NCI-H526 (cell line): Measurements from ENCODE around the gene MAP2K3.

Experiments used
- DNase-seq, 2 experiments: peaks; one replicate each; lab custom pipeline; 2025; lab: John Stamatoyannopoulos, UW

MAP2K3 gene

GRCh38 chr17:21252796-21253645, 31.5 kb upstream of the MAP2K3 start, which contains the start of gene NATD1:
Gene NATD1, minus strand, starts transcription at chr17:21253410. Its CDS starts 146 bp downstream, at chr17:21253264.
- peak in 1 of 2 experiments; percentile 82 for DNase-seq

DNA sequence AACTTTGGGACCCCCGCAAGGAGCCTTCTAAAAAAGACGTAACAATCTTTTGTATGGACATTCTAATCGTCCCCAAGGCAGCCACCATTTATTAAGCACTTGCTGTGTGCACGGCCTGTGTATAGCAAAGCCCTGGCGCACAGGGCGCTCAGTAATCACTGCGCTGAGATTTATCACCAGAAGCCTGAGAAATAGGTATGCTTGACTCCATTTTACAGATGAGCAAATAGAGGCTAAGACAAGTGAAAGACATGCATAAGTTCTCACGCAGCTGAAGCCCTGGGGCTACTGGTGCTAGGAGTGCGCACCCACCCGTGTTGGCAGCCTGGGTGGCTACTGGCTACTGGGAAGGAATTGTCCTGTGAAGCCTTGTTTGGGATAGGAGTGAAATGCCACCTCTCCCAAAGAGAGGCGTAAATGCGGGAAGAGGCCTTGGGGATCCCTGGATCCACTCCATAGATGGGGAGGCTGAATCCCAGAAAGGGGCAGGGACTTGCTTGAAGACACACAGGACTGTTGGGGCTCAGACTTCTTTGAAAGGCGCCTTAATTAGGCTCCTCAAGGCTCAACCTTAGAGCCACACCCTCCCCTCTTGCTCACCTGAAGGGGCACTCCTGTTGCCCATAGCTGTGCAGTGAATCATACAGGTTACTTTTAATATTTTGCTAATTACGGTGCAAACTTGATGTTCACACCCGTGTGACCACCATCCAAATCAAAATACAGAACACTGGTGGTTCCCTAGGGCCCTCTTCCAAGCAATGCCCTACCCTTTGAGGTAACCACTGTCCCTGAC, 30.7 kb upstream of the MAP2K3 start:
- DNase-seq, result no peak

- DNase-seq, result no peak
Measured at GRCh38 chr17:21258593-21258992, 25.9 kb upstream of the MAP2K3 start.

DNA sequence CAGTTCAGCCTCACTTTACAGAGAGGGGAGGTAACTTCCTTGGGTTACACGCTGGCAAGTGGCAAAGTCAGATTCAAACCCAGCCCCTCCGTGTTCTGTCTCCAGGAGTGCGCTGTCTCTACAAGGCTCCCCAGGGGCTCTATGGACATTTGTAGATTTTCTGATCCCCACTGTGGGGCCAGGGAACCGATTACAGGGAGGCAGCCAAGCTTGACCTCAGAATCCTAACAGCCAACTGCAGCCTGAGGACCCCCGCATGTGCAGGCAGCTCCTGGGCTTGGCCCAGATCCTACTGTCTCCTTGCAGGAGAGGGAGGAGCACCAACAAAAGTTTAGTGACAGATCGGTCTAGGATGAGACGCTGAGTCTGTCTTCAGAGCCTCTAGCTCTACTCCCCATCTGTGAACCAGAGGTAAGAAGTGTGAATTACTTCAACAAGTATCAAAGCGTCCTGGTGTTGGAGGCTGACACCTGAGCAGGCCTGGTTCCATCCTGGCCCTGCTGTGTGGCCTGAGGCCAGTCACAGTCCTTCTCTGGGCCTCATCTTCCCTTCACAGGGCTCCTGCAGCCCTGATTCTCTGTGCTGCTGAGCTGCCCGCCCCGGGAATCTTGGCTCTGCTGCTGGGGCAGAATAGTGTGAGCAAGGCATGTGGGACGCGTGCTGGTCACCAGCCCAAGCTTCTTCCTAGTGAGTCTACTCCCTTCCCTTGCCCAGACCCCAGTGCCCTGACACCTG, 22.1 kb upstream of the MAP2K3 start:
- no peak for DNase-seq

GRCh38 chr17:21263376-21263775, 21.1 kb upstream of the MAP2K3 start:
- DNase-seq, result no peak

DNA sequence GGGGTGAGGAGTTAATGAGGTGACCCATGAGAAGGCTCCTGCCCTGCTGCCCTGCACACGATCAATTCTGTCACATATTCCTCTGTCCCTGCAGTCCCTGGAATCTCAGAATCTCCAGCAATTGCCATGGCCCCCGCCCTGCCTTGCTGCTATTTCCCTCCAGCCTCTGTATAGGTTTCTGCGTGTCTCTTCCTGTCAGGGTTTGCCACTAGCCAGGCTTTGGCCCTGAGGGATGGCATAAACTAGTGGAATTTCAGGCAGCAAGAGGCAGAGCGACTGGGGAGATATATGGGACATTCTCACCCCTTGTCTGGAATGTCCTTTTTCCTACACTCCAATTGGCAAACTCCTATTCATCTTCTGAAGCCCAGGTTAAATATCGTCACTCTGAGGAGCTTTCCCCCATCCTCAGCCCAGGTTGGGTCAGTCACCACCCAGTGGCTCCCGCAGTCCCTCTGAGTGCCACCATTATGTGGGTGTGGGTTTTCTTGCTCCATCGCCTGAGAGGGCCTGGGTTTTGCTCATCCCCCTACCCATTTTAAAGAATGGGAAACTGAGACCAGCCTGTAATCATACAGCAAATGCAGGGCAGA, 15.8 kb upstream of the MAP2K3 start:
- no peak for DNase-seq

DNA sequence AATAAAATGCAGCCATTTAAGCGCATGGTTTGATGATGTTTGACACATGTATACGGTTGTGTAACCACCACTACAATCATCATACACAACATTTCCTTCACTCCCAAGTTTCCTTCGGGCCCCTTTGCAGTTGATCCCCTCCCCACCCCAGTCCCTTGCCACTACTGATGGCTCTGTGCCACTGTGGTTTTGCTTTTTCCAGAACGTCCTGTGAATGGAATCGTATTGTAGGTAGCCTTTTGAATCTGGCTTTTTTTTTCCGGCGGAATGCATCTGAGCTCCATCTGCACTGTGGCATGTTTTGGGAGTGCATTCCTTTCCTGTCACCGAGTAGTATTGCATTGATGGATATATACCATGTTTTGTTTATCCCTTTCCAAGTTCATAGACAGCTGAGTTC, 15.1 kb upstream of the MAP2K3 start:
- DNase-seq, result no peak

- no peak for DNase-seq
Measured at GRCh38 chr17:21271454-21272183, 12.9 kb upstream of the MAP2K3 start.

DNA sequence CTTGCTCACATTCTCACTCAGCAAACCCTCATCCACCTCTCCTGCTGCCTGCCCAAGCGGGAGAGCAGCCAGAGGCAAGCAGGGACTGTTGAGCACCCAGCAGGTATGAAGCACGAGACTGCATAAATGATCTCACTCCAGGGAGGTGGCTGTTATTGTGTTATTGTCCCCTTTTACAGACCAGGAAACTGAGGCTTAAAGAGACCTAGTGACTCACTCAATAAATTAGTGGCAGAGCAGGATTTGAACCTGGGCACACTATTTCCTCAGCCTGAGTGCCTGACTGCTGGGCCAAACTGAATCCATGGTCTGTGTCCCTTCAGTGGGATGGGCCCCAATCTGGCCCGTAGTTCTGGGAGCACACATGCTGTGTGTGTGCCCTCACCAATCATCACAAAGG, 12.3 kb upstream of the MAP2K3 start:
- no peak for DNase-seq

- no peak for DNase-seq
Measured at GRCh38 chr17:21272881-21273792, 11.4 kb upstream of the MAP2K3 start.

GRCh38 chr17:21275047-21275578, 9.4 kb upstream of the MAP2K3 start:
- DNase-seq, result no peak

DNA sequence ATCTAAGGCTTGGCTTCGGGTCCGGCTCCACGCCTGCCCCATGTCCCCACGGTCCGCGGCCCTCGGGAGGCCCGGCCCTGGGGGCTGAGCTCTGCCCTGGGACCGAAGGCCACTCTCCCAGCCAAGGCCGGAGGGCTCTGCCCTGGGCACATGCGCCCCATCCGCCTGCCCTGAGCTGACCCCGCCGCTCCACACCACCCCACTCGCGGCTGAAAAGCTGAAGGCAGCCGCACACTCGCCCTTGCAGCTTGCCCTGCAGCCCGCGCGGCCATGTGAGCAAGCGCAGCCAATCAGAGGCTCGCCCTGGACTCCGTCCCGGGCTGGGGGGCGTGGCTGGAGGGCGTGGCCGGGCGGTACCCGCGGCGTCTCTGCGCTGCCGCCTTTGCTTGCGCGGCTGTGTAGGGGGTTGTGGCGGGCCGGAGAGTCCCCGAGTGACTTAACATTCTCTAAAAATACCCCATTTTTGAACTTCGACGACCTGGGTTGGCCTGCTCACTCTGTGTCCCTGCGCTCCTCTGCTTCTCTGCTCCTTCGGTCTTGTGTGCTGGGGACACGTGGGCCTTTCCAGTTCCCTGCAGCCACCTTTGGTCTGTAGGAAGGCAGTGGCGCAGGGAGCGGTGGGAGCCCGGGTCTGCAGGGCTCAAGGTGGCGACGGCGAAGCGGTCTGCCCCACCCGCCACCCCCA, 8.8 kb upstream of the MAP2K3 start:
- peak; percentile 26 to 83 for DNase-seq

GRCh38 chr17:21276264-21276588, 8.3 kb upstream of the MAP2K3 start:
- no peak for DNase-seq

DNA sequence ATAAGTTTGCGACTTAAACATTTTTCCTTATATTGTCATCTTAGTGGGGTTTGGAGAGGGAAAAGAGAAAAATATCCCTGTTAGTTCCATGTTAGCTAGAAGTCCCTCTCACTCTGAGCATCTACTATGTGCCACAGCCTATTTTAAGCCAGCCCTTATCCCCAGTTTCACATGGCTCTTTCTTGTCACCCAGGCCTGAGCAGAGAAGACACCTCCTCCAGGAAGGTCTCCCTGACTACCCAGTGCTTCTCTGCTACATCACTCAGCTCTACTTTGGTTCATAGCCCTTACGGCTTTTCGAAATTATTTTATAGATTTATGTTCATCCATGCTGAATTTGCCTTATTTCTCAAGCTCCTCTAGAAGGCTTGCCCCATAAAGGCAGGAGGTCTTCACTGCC, 7.2 kb upstream of the MAP2K3 start:
- DNase-seq, result no peak

GRCh38 chr17:21278450-21279197, 5.9 kb upstream of the MAP2K3 start:
- DNase-seq, result no peak

GRCh38 chr17:21279198-21279535, 5.3 kb upstream of the MAP2K3 start:
- no peak for DNase-seq

DNA sequence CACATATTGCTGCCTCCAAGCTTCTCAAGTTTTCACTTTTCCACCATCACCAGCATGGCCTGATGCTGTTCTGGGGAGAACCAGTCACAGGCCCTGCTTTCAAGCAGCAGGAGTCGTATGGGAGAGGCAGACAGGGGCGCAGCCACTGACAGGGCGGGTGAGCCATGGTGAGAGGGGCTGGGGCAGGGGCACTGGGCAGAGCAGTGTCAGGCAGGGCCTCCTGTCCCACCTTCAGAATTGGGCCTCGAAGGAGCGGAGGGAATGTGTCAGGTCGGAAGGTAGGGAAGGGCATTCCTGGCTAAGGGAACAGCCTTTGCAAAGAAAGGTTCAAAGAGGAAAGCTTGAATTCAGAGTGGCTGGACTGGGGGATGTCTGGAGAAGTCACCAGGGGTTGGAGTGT, 4.9 kb upstream of the MAP2K3 start:
- DNase-seq, result no peak

DNA sequence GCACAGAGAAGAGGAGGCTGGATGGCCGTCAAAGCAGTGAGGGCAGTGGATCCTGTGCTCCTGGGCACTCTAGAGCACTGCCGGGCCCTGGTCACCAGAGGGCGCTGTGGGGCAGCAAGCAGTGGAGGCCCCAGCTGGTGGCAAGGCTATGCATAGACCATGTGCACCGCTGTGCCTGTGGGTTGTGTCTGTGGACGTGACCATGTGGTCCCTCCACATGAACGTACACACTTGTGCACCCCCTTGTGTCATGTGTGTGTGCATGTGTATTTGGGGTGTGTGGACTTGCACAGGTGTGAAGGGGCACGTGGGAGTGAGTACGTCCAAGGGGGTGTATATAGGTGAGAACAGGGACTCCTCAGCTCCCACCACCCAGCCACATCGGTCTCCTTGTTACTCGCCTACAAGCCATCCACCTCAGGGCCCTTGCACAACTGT, 4.4 kb upstream of the MAP2K3 start:
- DNase-seq, result peak; percentile 22 to 73

GRCh38 chr17:21282231-21282630, 2.3 kb upstream of the MAP2K3 start:
- DNase-seq, result no peak
